Stimulated activated CD4-positive, alpha-beta T cell treated with anti-CD3 and anti-CD28 coated beads, Interleukin-12 subunit alpha, Interleukin-12 subunit beta, amount 100 ng/mL, for 24 hours (primary cell): ENCODE data around the gene KRTAP12-3.
"Not testable (repeated sequence)": the region's sequence is repeated elsewhere in the genome, so short reads cannot be mapped to it uniquely, and the experiment has no call there.

Experiments
- DNase-seq, 2 experiments: peaks; one replicate each; pipeline ENCODE4 v3.0.0-alpha.2; 2020; ENCODE audit warnings: low read depth in 2 of 2

Gene KRTAP12-3

GRCh38 chr21:44684077-44684476 is 26.3 kb downstream of the KRTAP12-3 start:
- DNase-seq: no peak

GRCh38 chr21:44684483-44684882 is 26.8 kb downstream of the KRTAP12-3 start:
- no peak for DNase-seq

GRCh38 chr21:44685050-44685449 is 27.3 kb downstream of the KRTAP12-3 start:
- DNase-seq: not testable (repeated sequence)

DNA sequence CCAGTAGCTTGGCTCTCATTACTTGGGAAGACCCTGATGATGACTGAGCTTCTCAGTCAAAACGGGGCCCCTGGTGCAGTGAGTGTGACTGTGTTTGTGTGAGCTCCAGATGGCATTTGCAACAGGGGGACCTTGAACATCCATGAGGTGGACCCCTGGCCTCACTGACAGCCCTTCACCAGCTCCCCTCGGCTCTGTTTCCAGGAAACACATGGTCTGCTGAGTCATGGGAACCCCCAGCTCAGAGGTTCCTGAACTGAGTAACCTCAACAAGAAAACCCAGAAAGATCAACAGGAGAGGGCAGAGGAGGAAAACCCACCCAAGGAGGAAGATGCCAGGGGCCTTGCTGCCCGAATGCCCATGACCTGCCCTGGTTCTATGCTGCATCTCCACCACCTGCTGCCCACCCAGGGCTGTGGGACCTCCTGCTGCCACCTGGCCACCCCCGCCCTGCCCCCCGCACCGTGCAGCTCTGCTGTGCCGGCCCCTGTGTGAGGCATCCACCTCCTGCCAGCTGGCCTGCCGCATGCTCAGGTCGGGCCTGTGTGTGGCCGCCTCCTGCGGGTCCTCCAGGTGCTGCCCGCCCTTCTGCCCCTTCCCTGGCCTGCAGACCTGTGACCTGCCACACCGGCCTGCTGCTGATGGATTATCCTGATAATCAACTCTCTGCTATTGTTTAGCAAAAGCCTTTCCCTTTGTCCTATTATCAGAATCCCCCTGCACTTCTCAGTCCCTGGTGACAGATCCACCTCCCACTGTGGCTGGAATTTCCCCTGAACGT is 28.5 kb downstream of the KRTAP12-3 start:
- no peak for DNase-seq

DNA sequence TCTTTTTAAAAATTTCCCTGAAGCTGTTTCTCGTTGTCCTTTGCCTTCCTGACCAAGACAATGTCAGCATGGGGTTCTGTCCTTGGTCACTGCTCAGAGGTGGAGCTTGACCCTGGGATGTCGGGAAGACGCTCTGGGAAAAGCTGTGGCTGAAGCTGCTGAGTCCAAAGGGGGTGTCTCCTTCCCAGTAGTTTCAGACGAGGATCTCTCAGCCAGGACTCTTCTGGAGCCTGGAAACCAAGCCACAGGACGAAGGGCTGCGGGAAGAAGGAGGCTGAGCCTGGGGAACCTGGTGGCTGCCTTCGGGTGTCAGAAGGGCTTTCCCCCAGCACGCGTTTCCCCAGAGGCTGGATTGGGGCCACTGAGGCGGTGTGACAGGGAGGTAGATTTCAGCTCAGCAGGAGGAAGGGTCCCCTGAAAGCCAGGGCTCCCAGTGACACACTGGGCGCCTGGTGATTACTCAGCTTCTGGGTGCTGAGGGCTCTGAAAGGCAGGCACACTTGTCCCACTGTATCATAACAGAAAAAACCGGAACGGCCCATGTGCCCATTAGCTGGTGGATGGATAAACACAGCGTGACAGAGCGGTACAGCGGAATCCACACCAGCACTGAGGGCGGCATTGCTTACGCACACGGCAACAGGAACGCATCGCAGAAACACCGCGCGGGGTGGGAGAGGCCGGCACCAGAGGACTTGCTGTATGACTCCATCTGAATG is 29.3 kb downstream of the KRTAP12-3 start:
- no peak for DNase-seq

GRCh38 chr21:44687671-44688070 is 29.9 kb downstream of the KRTAP12-3 start:
- no peak for DNase-seq

- not testable (repeated sequence) for DNase-seq
These were observed 32.0 kb downstream of the KRTAP12-3 start for GRCh38 chr21:44689740-44690139.

GRCh38 chr21:44691686-44692085 is 34.0 kb downstream of the KRTAP12-3 start:
- DNase-seq: no peak

DNA sequence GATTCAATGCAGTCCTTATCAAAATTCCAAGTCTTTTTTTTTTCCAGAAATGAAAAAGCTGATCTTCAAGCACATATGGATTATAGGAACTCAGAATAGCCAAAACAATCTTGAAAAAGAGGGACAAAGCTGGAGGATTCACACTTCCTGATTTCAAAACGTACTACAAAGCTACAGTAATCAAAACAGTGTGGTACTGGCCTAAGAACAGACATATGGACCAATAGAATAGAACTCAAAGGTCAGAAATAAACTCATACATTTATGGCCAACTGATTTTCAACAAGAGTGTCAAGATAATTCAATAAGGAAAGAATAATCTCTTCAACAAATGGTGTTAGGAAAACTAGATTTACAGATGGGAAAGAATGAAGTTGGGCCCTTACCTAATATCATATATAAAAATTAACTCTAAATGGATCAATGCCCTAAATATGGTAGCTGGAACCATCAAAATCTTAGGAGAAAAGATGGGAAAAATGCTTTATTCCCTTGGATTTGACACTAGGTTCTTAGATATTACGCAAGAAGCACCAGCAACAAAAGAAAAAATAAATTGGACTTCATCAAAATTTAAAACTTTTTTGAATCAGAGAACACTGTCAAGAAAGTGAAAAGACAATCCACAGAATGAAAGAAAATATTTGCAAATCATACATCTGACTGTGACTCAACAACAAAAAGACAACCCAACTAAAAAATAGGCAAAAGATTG is 35.2 kb downstream of the KRTAP12-3 start:
- DNase-seq: no peak

DNA sequence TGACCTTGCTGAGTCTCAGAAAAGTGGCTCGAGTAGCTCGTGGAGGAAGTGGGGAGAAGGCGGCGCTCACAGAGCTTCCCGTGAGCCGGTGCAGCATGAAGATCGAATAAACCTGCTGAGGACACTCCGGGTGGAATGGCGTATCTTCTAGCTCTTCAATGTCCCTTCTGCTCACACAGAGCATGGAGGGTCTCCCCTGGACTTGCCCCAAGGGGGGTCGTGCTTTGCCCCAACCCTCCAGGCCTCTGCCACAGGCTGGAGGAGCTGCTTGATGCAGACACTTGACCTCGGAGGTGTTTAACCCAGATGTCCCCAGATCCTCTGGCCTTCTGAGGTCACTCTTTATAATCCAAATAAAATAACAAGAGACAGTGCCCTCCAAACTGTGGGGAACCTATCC is 37.0 kb downstream of the KRTAP12-3 start:
- DNase-seq: no peak

GRCh38 chr21:44695184-44695583 is 37.5 kb downstream of the KRTAP12-3 start:
- DNase-seq: no peak

GRCh38 chr21:44695641-44696040 is 37.9 kb downstream of the KRTAP12-3 start:
- no peak for DNase-seq

GRCh38 chr21:44696572-44696971 is 38.8 kb downstream of the KRTAP12-3 start:
- no peak for DNase-seq

DNA sequence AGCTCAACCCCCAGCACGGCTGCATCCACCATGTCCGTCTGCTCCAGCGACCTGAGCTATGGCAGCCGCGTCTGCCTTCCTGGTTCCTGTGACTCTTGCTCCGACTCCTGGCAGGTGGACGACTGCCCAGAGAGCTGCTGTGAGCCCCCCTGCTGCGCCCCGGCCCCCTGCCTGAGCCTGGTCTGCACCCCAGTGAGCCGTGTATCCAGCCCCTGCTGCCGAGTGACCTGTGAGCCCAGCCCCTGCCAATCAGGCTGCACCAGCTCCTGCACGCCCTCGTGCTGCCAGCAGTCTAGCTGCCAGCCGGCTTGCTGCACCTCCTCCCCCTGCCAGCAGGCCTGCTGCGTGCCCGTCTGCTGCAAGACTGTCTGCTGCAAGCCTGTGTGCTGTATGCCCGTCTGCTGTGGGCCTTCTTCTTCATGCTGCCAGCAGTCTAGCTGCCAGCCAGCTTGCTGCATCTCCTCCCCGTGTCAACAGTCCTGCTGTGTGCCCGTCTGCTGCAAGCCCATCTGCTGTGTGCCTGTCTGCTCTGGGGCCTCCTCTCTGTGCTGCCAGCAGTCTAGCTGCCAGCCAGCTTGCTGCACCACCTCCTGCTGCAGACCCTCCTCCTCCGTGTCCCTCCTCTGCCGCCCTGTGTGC is 39.6 kb downstream of the KRTAP12-3 start, which contains the start of gene KRTAP10-12:
Gene KRTAP10-12, plus strand, starts transcription at position 1 of the 639 bp plus-strand sequence. Its CDS starts 30 bp downstream, at position 31.
- DNase-seq: not testable (repeated sequence)

GRCh38 chr21:44697811-44698734 is 40.3 kb downstream of the KRTAP12-3 start:
- no peak for DNase-seq

DNA sequence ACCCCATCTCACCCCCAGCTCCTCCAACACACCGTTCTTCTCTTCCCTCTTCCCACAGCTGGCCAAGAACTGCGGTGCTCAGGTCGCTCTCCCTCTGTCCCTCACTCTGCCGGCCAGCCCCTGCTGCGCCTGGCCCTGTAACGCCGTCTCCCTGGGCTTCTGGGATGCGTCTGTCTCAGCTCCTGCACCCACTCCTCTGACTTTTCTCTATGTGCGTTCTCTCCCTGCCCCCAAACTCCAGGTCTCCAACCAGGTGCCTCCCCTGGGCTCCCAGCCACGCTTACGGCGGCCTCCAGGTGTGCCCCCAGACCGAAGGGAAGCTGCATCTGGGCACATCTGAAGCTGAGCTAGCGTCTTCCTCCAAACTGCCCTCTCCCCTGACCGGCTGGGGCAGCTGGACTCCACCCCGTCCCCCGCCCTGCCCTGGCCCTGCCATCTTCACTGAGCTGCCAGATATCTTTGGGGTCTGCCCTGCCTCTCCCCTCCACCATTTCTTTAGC is 41.8 kb downstream of the KRTAP12-3 start:
- DNase-seq: no peak

- no peak for DNase-seq
These were observed 42.6 kb downstream of the KRTAP12-3 start for GRCh38 chr21:44700101-44701022.

GRCh38 chr21:44701023-44701400 is 43.3 kb downstream of the KRTAP12-3 start:
- DNase-seq: no peak

DNA sequence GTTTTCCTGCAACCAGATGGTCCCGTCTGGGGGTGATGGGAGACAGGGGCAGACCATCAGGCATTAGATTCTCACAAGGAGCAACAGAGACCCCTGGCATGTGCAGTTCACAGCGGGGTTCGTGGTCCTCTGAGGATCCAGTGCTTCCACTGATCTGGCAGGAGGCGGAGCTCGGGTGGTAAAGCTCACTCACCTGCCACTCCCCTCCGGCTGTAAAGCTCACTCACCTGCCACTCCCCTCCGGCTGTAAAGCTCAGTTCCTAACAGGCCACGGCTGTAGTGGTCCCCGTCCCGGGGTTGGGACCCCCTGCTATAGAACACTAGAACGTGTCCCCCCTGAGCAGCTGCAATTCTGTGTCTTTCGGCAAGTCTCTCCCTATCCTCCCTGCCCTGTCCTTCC is 43.8 kb downstream of the KRTAP12-3 start:
- DNase-seq: no peak
